GM23248 (cell line): ENCODE measurements around the gene OSBPL5. TPM values are rescaled to one million over a fixed set of nuclear protein-coding genes. Genes with fewer than 3 reads are reported as not detected.

Experiments used
- DNase-seq: peaks from one replicate; pipeline ENCODE4 v3.0.0-alpha.2; 2015
- H2AFZ ChIP-seq: fragments of 200-600 bp; sonication (generic); 2 replicates; pipeline ENCODE4 v1.6.1; 2016; ENCODE audit warnings: antibody characterized with exemption
- H3F3A ChIP-seq: fragments of 200-600 bp; sonication (generic); 2 replicates; pipeline ENCODE4 v1.6.1; 2016; ENCODE audit warnings: mild to moderate bottlenecking, antibody characterized with exemption, mixed run types; ENCODE audit not compliant: insufficient read depth
- H3K27ac ChIP-seq: fragments of 200-600 bp; sonication (generic); 2 replicates; pipeline ENCODE4 v1.5.1; 2016; ENCODE audit warnings: mild to moderate bottlenecking
- H3K27me3 ChIP-seq: fragments of 200-600 bp; sonication (generic); replicated peaks from 2 replicates; pipeline ENCODE4 v1.6.1; 2016; ENCODE audit warnings: mild to moderate bottlenecking; ENCODE audit not compliant: insufficient read depth
- H3K36me3 ChIP-seq: fragments of 200-600 bp; sonication (generic); 2 replicates; pipeline ENCODE4 v1.6.1; 2016; ENCODE audit warnings: low read depth, mild to moderate bottlenecking
- H3K4me1 ChIP-seq: fragments of 200-600 bp; sonication (generic); 2 replicates; pipeline ENCODE4 v1.6.1; 2016; ENCODE audit warnings: mild to moderate bottlenecking; ENCODE audit not compliant: insufficient read depth
- H3K4me2 ChIP-seq: fragments of 200-600 bp; sonication (generic); one replicate; pipeline ENCODE4 v1.6.1; 2016; ENCODE audit warnings: mild to moderate bottlenecking; ENCODE audit not compliant: unreplicated experiment
- H3K4me3 ChIP-seq: fragments of 200-600 bp; sonication (generic); 2 replicates; pipeline ENCODE4 v1.5.1; 2016; ENCODE audit warnings: mild to moderate bottlenecking
- H3K79me2 ChIP-seq: fragments of 200-600 bp; sonication (generic); 2 replicates; pipeline ENCODE4 v1.6.1; 2016; ENCODE audit warnings: mild to moderate bottlenecking; ENCODE audit not compliant: insufficient read depth
- H3K9ac ChIP-seq: fragments of 200-600 bp; sonication (generic); 2 replicates; pipeline ENCODE4 v1.6.1; 2016; ENCODE audit warnings: mild to moderate bottlenecking
- H3K9me2 ChIP-seq: fragments of 200-600 bp; sonication (generic); 2 replicates; pipeline ENCODE4 v1.6.1; 2016; ENCODE audit warnings: mixed run types, mild to moderate bottlenecking, moderate library complexity; ENCODE audit not compliant: insufficient read depth
- H3K9me3 ChIP-seq: fragments of 200-600 bp; sonication (generic); one replicate; pipeline ENCODE4 v1.6.1; 2017; ENCODE audit warnings: low read depth
- H4K20me1 ChIP-seq: fragments of 200-600 bp; sonication (generic); 2 replicates; pipeline ENCODE4 v1.6.0; 2016; ENCODE audit not compliant: insufficient read depth
- EZH2 ChIP-seq: fragments of 200-600 bp; sonication (generic); IDR thresholded peaks from 2 replicates; pipeline ENCODE4 v1.6.1; 2018; ENCODE audit warnings: antibody characterized with exemption, mild to moderate bottlenecking; ENCODE audit not compliant: insufficient read depth, poor library complexity, severe bottlenecking
- EZH2phosphoT487 ChIP-seq: fragments of 200-600 bp; sonication (generic); IDR thresholded peaks from 2 replicates; pipeline ENCODE4 v1.6.1; 2018; ENCODE audit warnings: antibody characterized with exemption, moderate library complexity, mild to moderate bottlenecking, low read depth; ENCODE audit not compliant: insufficient read depth
- WGBS, 2 experiments: methylation state at CpG; one replicate each; pipeline ENCODE4 v1.1.6; 2015 to 2017; ENCODE audit warnings: low lambda C conversion rate in 2 of 2, low coverage in 1 of 2; ENCODE audit errors: missing lambda C conversion rate in 2 of 2; 5-methylcytosine and 5-hydroxymethylcytosine counted together
- in situ Hi-C: fragments of 300-500 bp; cut with MboI; formaldehyde crosslinking; loops from 2 replicates; pipeline ENCODE4 v1.15.0; 2020
- polyA plus RNA-seq: library from polyadenylated mRNA; unstranded; fragments of >200 nt; fragmentation: Nextera tagmentation; extraction: Ambion mirVana; gene quantifications from 2 replicates; pipeline ENCODE4 v1.2.1, GENCODE V29; 2016
- total RNA-seq: library from RNA; depleted of rRNA; stranded (reverse); fragments of >200 nt; shearing (Covaris generic); gene quantifications from 2 replicates; pipeline ENCODE4 v1.2.3, GENCODE V29; 2014

The OSBPL5 gene
- total and polyA plus RNA-seq, 2 experiments from 2014 or later = 27.9 to 57.6 TPM

- no peaks in the 10 kb centered on the region; the same call in 1 of the 2 replicates for H3K27me3 ChIP-seq
- H3K9ac ChIP-seq = no peak overlapping the region
- no peaks in the 10 kb centered on the region for H3K4me1 ChIP-seq
- no peaks in the 10 kb centered on the region for H3K36me3 ChIP-seq
- no peaks in the 10 kb centered on the region for H3F3A ChIP-seq
- no peaks in the 10 kb centered on the region for H3K9me3 ChIP-seq
- H4K20me1 ChIP-seq = no peaks in the 10 kb centered on the region
- H3K4me2 ChIP-seq = no peak overlapping the region
- no peak for DNase-seq
- in situ Hi-C loops = no loop called here
- H3K4me3 ChIP-seq = no peak overlapping the region
- WGBS, 2 experiments = 95 to 96% methylated on average over 1 of the region's 1 CpG
- TF ChIP-seq EZH2phosphoT487 = no peak
- H3K9me2 ChIP-seq = no peaks in the 10 kb centered on the region
- H3K27ac ChIP-seq = no peak overlapping the region
- no peak overlapping the region for H2AFZ ChIP-seq
- H3K79me2 ChIP-seq = no peaks in the 10 kb centered on the region
Observed at GRCh38 chr11:3080104-3080503, 85.0 kb downstream of the OSBPL5 start.

- no peak overlapping the region for H3K9ac ChIP-seq
- no peak overlapping the region for H3K27ac ChIP-seq
- no peaks in the 10 kb centered on the region for H3K36me3 ChIP-seq
- no peak overlapping the region for H2AFZ ChIP-seq
- no peaks in the 10 kb centered on the region for H3K9me2 ChIP-seq
- H3F3A ChIP-seq = no peaks in the 10 kb centered on the region
- no peak overlapping the region for H3K4me3 ChIP-seq
- no peaks in the 10 kb centered on the region for H3K4me1 ChIP-seq
- no peak overlapping the region for H3K4me2 ChIP-seq
- H3K79me2 ChIP-seq = no peaks in the 10 kb centered on the region
- in situ Hi-C loops = no loop called here
- H3K9me3 ChIP-seq = no peaks in the 10 kb centered on the region
- 79 to 80% methylated on average over 16 of the region's 16 CpGs for WGBS, 2 experiments
- DNase-seq = no peak
- TF ChIP-seq EZH2 (no peak), EZH2phosphoT487 (no peak)
- no peaks in the 10 kb centered on the region; the same call in 1 of the 2 replicates for H3K27me3 ChIP-seq
- no peaks in the 10 kb centered on the region for H4K20me1 ChIP-seq
Observed at GRCh38 chr11:3077846-3078440, 87.2 kb downstream of the OSBPL5 start.

- Histone ChIP-seq H3K27ac (no peak overlapping the region), H3K9ac (no peak overlapping the region), H3K4me3 (no peak overlapping the region), H3K36me3 (no peaks in the 10 kb centered on the region), H3F3A (no peaks in the 10 kb centered on the region), H3K4me1 (no peaks in the 10 kb centered on the region), H3K4me2 (no peak overlapping the region), H3K79me2 (no peaks in the 10 kb centered on the region), H3K9me2 (no peaks in the 10 kb centered on the region), H3K9me3 (no peaks in the 10 kb centered on the region), H3K27me3 (no peaks in the 10 kb centered on the region; the same call in 1 of the 2 replicates), H2AFZ (no peak overlapping the region), H4K20me1 (no peaks in the 10 kb centered on the region)
- 88 to 91% methylated on average over 11 of the region's 11 CpGs for WGBS, 2 experiments
- TF ChIP-seq EZH2 (no peak), EZH2phosphoT487 (no peak)
- no peak for DNase-seq
- in situ Hi-C loops = no loop called here
Observed at GRCh38 chr11:3077189-3077836, 87.8 kb downstream of the OSBPL5 start.

- 82 to 93% methylated on average over 8 of the region's 8 CpGs for WGBS, 2 experiments
- no peaks in the 10 kb centered on the region for H3K9me2 ChIP-seq
- no peaks in the 10 kb centered on the region for H3K4me1 ChIP-seq
- no peaks in the 10 kb centered on the region for H3K36me3 ChIP-seq
- H3K4me3 ChIP-seq = no peak overlapping the region
- no peak overlapping the region for H3K4me2 ChIP-seq
- H3K9me3 ChIP-seq = no peaks in the 10 kb centered on the region
- TF ChIP-seq EZH2 (no peak), EZH2phosphoT487 (no peak)
- no peaks in the 10 kb centered on the region for H3F3A ChIP-seq
- no peaks in the 10 kb centered on the region for H3K27me3 ChIP-seq
- no peaks in the 10 kb centered on the region for H3K79me2 ChIP-seq
- no peak overlapping the region for H2AFZ ChIP-seq
- no peak overlapping the region for H3K9ac ChIP-seq
- no peaks in the 10 kb centered on the region for H4K20me1 ChIP-seq
- H3K27ac ChIP-seq = no peak overlapping the region
- in situ Hi-C loops = no loop called here
- no peak for DNase-seq
Observed at GRCh38 chr11:3074912-3075589, 90.1 kb downstream of the OSBPL5 start.
